Measurements from ENCODE around the gene MYO15B. TPM values are rescaled to one million over a fixed set of nuclear protein-coding genes. Genes with fewer than 3 reads are reported as not detected.

MYO15B gene
- total and polyA plus RNA-seq, 4 experiments from 2014 or later, result 0.89 to 83.7 (median 75.1) TPM; not detected in 1

GRCh38 chr17:75568412-75569255, 19.0 kb upstream of the MYO15B start:
- no peak overlapping the region for H3K4me3 ChIP-seq (ENCODE audit: low read length in 2 of 2)
- POLR2A ChIA-PET (ENCODE audit: partially characterized antibody), result interaction anchor here (0.8 kb wide), 1 partner anchor 13 kb away, joined by 3 read pairs; no protein-coding TSS in a partner anchor
- H3K27me3 ChIP-seq (ENCODE audit: insufficient read depth, low read length), result no peaks in the 10 kb centered on the region
- no peaks in the 10 kb centered on the region for H3K4me1 ChIP-seq (ENCODE audit: insufficient read depth, low read length)
- Mint-ChIP-seq H3K27me3 (no peaks in the 10 kb centered on the region), H3K27ac (no peak overlapping the region), H3K4me1 (no peaks in the 10 kb centered on the region), H3K36me3 (peaks cover 13 to 17% of the 10 kb centered on the region in 2 donors), H3K4me3 (no peak overlapping the region), H3K9me3 (no peaks in the 10 kb centered on the region)
- intact Hi-C loops (cut with micrococcal nuclease), result no loop called here
- no peaks in the 10 kb centered on the region for H3K9me3 ChIP-seq (ENCODE audit: control insufficient read depth in 1 of 2, low read length in 2 of 2)
- DNase-seq, result no peak
- H3K27ac ChIP-seq (ENCODE audit: low read depth, low read length), result no peak overlapping the region
- CTCF ChIA-PET (ENCODE audit: partially characterized antibody), result no interaction called here
- H3K36me3 ChIP-seq (ENCODE audit: insufficient read depth, low read length), result peaks cover 8% of the 10 kb centered on the region

DNA sequence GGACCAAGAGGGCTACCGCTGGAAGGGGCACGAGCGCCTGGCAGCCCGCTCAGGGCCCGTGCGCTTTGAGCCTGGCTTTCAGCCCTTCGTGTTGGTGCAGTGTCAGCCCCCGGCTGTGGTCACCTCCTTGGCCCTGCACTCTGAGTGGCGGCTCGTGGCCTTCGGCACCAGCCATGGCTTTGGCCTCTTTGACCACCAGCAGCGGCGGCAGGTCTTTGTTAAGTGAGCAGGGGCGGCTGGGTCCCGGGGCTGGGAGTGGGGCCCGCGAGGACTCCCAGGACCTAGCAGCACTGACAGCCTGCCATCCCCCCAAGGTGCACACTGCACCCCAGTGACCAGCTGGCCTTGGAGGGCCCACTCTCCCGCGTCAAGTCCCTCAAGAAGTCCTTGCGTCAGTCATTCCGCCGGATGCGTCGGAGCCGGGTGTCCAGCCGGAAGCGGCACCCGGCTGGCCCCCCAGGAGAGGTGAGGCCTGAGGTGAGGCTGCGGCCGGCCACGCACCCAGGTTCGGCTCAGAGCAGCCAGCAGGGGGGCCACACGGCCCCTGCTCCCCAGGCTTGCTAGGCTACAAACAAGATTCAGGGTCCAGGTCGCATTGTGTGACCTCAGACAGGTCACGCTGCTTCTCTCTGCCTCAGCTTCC, 17.4 kb upstream of the MYO15B start:
- H3K9me3 Mint-ChIP-seq, result no peaks in the 10 kb centered on the region
- POLR2A ChIA-PET (ENCODE audit: partially characterized antibody), result no interaction called here

GRCh38 chr17:75570772-75571171, 16.8 kb upstream of the MYO15B start:
- CTCF ChIA-PET (ENCODE audit: partially characterized antibody), result no interaction called here
- POLR2A ChIA-PET (ENCODE audit: partially characterized antibody), result no interaction called here
- H3K4me3 Mint-ChIP-seq, result no peak overlapping the region
- no peak for DNase-seq
- Histone ChIP-seq H3K9me3 (ENCODE audit: control insufficient read depth in 1 of 2, low read length in 2 of 2) (no peaks in the 10 kb centered on the region), H3K27ac (ENCODE audit: low read depth, low read length) (no peak overlapping the region), H3K4me3 (ENCODE audit: low read length in 2 of 2) (no peak overlapping the region), H3K27me3 (ENCODE audit: insufficient read depth, low read length) (no peaks in the 10 kb centered on the region), H3K4me1 (ENCODE audit: insufficient read depth, low read length) (no peaks in the 10 kb centered on the region), H3K36me3 (ENCODE audit: insufficient read depth, low read length) (no peaks in the 10 kb centered on the region)
- H3K36me3 Mint-ChIP-seq, result peaks cover 11 to 12% of the 10 kb centered on the region in 2 donors
- no peaks in the 10 kb centered on the region for H3K27me3 Mint-ChIP-seq
- H3K4me1 Mint-ChIP-seq, result no peaks in the 10 kb centered on the region
- intact Hi-C loops (cut with micrococcal nuclease), result no loop called here
- H3K9me3 Mint-ChIP-seq, result no peaks in the 10 kb centered on the region
- no peak overlapping the region for H3K27ac Mint-ChIP-seq

More for the DNA sequence above, 17.4 kb upstream of the MYO15B start:
- Histone ChIP-seq H3K4me3 (ENCODE audit: low read length in 2 of 2) (no peak overlapping the region), H3K4me1 (ENCODE audit: insufficient read depth, low read length) (no peaks in the 10 kb centered on the region), H3K36me3 (ENCODE audit: insufficient read depth, low read length) (no peaks in the 10 kb centered on the region), H3K9me3 (ENCODE audit: control insufficient read depth in 1 of 2, low read length in 2 of 2) (no peaks in the 10 kb centered on the region), H3K27ac (ENCODE audit: low read depth, low read length) (no peak overlapping the region), H3K27me3 (ENCODE audit: insufficient read depth, low read length) (no peaks in the 10 kb centered on the region)
- peaks cover 13 to 14% of the 10 kb centered on the region in 2 donors for H3K36me3 Mint-ChIP-seq
- intact Hi-C loops (cut with micrococcal nuclease), result no loop called here
- CTCF ChIA-PET (ENCODE audit: partially characterized antibody), result no interaction called here
- no peaks in the 10 kb centered on the region for H3K4me1 Mint-ChIP-seq
- H3K27me3 Mint-ChIP-seq, result no peaks in the 10 kb centered on the region
- H3K4me3 Mint-ChIP-seq, result no peak overlapping the region
- no peak for DNase-seq
- no peak overlapping the region for H3K27ac Mint-ChIP-seq

GRCh38 chr17:75571197-75571884, 16.3 kb upstream of the MYO15B start:
- Mint-ChIP-seq H3K9me3 (no peaks in the 10 kb centered on the region), H3K27me3 (no peaks in the 10 kb centered on the region), H3K4me3 (no peak overlapping the region), H3K27ac (no peak overlapping the region), H3K36me3 (peaks cover 6% of the 10 kb centered on the region in 2 donors), H3K4me1 (no peaks in the 10 kb centered on the region)
- intact Hi-C loops (cut with micrococcal nuclease), result no loop called here
- no peak overlapping the region for H3K4me3 ChIP-seq (ENCODE audit: low read length in 2 of 2)
- no peaks in the 10 kb centered on the region for H3K36me3 ChIP-seq (ENCODE audit: insufficient read depth, low read length)
- no peak for DNase-seq
- ChIA-PET CTCF (ENCODE audit: partially characterized antibody) (no interaction called here), POLR2A (ENCODE audit: partially characterized antibody) (no interaction called here)
- no peaks in the 10 kb centered on the region for H3K4me1 ChIP-seq (ENCODE audit: insufficient read depth, low read length)
- no peaks in the 10 kb centered on the region for H3K27me3 ChIP-seq (ENCODE audit: insufficient read depth, low read length)
- H3K27ac ChIP-seq (ENCODE audit: low read depth, low read length), result no peak overlapping the region
- H3K9me3 ChIP-seq (ENCODE audit: control insufficient read depth in 1 of 2, low read length in 2 of 2), result no peaks in the 10 kb centered on the region

GRCh38 chr17:75571885-75572215, 15.8 kb upstream of the MYO15B start:
- Mint-ChIP-seq H3K27ac (no peak overlapping the region), H3K36me3 (peaks cover under 1 to 1% of the 10 kb centered on the region in 2 donors), H3K4me1 (no peaks in the 10 kb centered on the region), H3K4me3 (no peak overlapping the region), H3K9me3 (no peaks in the 10 kb centered on the region), H3K27me3 (no peaks in the 10 kb centered on the region)
- H3K27ac ChIP-seq (ENCODE audit: low read depth, low read length), result no peak overlapping the region
- DNase-seq, result no peak
- no peaks in the 10 kb centered on the region for H3K9me3 ChIP-seq (ENCODE audit: control insufficient read depth in 1 of 2, low read length in 2 of 2)
- ChIA-PET CTCF (ENCODE audit: partially characterized antibody) (interaction anchor here (0.6 kb wide), 1 partner anchor 35 kb away, joined by 3 read pairs; no protein-coding TSS in a partner anchor), POLR2A (ENCODE audit: partially characterized antibody) (no interaction called here)
- H3K36me3 ChIP-seq (ENCODE audit: insufficient read depth, low read length), result no peaks in the 10 kb centered on the region
- no peaks in the 10 kb centered on the region for H3K27me3 ChIP-seq (ENCODE audit: insufficient read depth, low read length)
- intact Hi-C loops (cut with micrococcal nuclease), result no loop called here
- no peaks in the 10 kb centered on the region for H3K4me1 ChIP-seq (ENCODE audit: insufficient read depth, low read length)
- H3K4me3 ChIP-seq (ENCODE audit: low read length in 2 of 2), result no peak overlapping the region

GRCh38 chr17:75572713-75573539, 14.7 kb upstream of the MYO15B start:
- Histone ChIP-seq H3K27me3 (ENCODE audit: insufficient read depth, low read length) (no peaks in the 10 kb centered on the region), H3K4me3 (ENCODE audit: low read length in 2 of 2) (no peak overlapping the region), H3K9me3 (ENCODE audit: control insufficient read depth in 1 of 2, low read length in 2 of 2) (no peaks in the 10 kb centered on the region), H3K27ac (ENCODE audit: low read depth, low read length) (no peak overlapping the region), H3K4me1 (ENCODE audit: insufficient read depth, low read length) (no peaks in the 10 kb centered on the region), H3K36me3 (ENCODE audit: insufficient read depth, low read length) (no peaks in the 10 kb centered on the region)
- ChIA-PET CTCF (ENCODE audit: partially characterized antibody) (interaction anchor here (0.6 to 0.7 kb wide), 2 partner anchors 34 to 41 kb away, joined by 3 read pairs; no protein-coding TSS in a partner anchor), POLR2A (ENCODE audit: partially characterized antibody) (no interaction called here)
- no peaks in the 10 kb centered on the region for H3K9me3 Mint-ChIP-seq
- H3K27me3 Mint-ChIP-seq, result no peaks in the 10 kb centered on the region
- no peak for DNase-seq
- H3K36me3 Mint-ChIP-seq, result no peaks in the 10 kb centered on the region
- H3K27ac Mint-ChIP-seq, result no peak overlapping the region
- intact Hi-C loops (cut with micrococcal nuclease), result no loop called here
- H3K4me1 Mint-ChIP-seq, result no peaks in the 10 kb centered on the region
- no peak overlapping the region for H3K4me3 Mint-ChIP-seq

DNA sequence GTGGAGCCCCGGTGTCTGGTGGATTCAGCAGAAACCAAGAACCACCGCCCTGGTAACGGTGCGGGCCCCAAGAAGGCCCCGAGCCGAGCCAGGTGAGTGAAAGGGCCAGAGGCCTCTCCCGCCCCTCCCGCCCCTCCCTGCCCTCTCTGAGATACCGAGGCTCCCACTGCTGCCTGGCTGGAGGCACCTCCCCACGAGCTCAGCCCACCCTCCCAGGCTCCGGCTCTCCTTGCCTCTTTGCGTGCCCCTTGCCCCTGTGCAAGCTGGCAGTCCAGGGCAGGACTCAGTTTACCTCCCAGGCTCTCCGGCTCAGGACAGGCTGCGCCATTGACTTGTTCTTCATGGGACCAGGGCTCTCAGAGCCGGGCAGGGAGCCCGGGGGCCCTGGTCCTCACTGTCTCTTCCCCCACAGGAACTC, 14.1 kb upstream of the MYO15B start:
- no peaks in the 10 kb centered on the region for H3K9me3 ChIP-seq (ENCODE audit: control insufficient read depth in 1 of 2, low read length in 2 of 2)
- H3K27me3 ChIP-seq (ENCODE audit: insufficient read depth, low read length), result no peaks in the 10 kb centered on the region
- POLR2A ChIA-PET (ENCODE audit: partially characterized antibody), result no interaction called here
- Mint-ChIP-seq H3K27me3 (no peaks in the 10 kb centered on the region), H3K4me3 (no peak overlapping the region), H3K9me3 (no peaks in the 10 kb centered on the region), H3K27ac (no peak overlapping the region), H3K36me3 (no peaks in the 10 kb centered on the region), H3K4me1 (no peaks in the 10 kb centered on the region)
- CTCF ChIA-PET (ENCODE audit: partially characterized antibody), result no interaction called here
- no peak for DNase-seq
- H3K4me3 ChIP-seq (ENCODE audit: low read length in 2 of 2), result no peak overlapping the region
- no peaks in the 10 kb centered on the region for H3K36me3 ChIP-seq (ENCODE audit: insufficient read depth, low read length)
- no peak overlapping the region for H3K27ac ChIP-seq (ENCODE audit: low read depth, low read length)
- no peaks in the 10 kb centered on the region for H3K4me1 ChIP-seq (ENCODE audit: insufficient read depth, low read length)
- intact Hi-C loops (cut with micrococcal nuclease), result no loop called here
